Measurements from ENCODE around the gene PTPRG. TPM values are rescaled to one million over a fixed set of nuclear protein-coding genes. Genes with fewer than 3 reads are reported as not detected.

The PTPRG gene
- total RNA-seq, 1 experiment from 2014 or later = 0.74 TPM

DNA sequence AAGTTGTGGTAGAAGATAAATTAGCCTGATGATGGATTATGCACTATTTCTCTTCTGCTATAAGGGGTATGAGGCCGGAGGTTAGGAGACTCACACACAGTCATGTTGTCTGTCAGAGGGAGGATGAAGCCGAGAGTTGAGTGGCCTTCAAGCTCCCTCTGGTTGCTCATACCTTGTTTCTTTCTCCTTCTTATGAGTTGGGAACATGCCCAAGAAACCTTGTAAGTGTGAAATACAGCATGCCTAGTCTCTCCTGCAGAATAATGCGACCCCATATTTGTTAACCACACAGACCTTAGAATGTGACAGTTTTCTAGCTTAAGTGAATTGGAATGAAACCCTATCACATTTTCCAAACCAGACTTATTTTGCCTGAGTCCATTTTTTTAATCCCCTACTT is 366.7 kb downstream of the PTPRG start:
- Histone ChIP-seq H3K27me3 (ENCODE audit: control insufficient read depth, insufficient read depth, low read length) (no peaks in the 10 kb centered on the region), H3K4me3 (ENCODE audit: low read depth in 2 of 2, low read length in 2 of 2) (no peak overlapping the region), H3K27ac (ENCODE audit: low read length) (no peak overlapping the region), H3K4me1 (ENCODE audit: control insufficient read depth, insufficient read depth, low read length) (no peaks in the 10 kb centered on the region), H3K9me3 (ENCODE audit: control insufficient read depth, insufficient read depth, low read depth, low read length) (no peaks in the 10 kb centered on the region), H3K36me3 (ENCODE audit: control insufficient read depth, insufficient read depth, low read length) (no peaks in the 10 kb centered on the region)
- no peak for DNase-seq (ENCODE audit: low read depth, low spot score)
- intact Hi-C loops (cut with micrococcal nuclease; ENCODE audit: unreplicated experiment) (no loop called here), in situ Hi-C loops (cut with HindIII; ENCODE audit: low pct_unique_long_range_greater_than_20kb, low sequenced_read_pairs) (no loop called here)
- ChIA-PET POLR2A (no interaction called here), CTCF (no interaction called here)
- TF ChIP-seq SIN3A (IDR thresholded peaks at IDR 0.05; ENCODE audit: borderline replicate concordance, insufficient read depth, low read depth, low read length) = no peak
- TF ChIP-seq REST (IDR thresholded peaks at IDR 0.05; ENCODE audit: insufficient read depth in 1 of 2, low read depth in 2 of 2, low read length in 1 of 2) = no peak
- TF ChIP-seq POLR2AphosphoS5 (IDR thresholded peaks at IDR 0.05; ENCODE audit: low read depth, low read length) = no peak
- TF ChIP-seq, protein P1, sequence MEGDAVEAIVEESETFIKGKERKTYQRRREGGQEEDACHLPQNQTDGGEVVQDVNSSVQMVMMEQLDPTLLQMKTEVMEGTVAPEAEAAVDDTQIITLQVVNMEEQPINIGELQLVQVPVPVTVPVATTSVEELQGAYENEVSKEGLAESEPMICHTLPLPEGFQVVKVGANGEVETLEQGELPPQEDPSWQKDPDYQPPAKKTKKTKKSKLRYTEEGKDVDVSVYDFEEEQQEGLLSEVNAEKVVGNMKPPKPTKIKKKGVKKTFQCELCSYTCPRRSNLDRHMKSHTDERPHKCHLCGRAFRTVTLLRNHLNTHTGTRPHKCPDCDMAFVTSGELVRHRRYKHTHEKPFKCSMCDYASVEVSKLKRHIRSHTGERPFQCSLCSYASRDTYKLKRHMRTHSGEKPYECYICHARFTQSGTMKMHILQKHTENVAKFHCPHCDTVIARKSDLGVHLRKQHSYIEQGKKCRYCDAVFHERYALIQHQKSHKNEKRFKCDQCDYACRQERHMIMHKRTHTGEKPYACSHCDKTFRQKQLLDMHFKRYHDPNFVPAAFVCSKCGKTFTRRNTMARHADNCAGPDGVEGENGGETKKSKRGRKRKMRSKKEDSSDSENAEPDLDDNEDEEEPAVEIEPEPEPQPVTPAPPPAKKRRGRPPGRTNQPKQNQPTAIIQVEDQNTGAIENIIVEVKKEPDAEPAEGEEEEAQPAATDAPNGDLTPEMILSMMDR (IDR thresholded peaks at IDR 0.05) = no peak
- no peak for TF ChIP-seq TCF7L2 (IDR thresholded peaks at IDR 0.05; ENCODE audit: low read depth, low read length)
- no TSS peak for BruUV-seq (replicated peaks)
- no peak for ATAC-seq

DNA sequence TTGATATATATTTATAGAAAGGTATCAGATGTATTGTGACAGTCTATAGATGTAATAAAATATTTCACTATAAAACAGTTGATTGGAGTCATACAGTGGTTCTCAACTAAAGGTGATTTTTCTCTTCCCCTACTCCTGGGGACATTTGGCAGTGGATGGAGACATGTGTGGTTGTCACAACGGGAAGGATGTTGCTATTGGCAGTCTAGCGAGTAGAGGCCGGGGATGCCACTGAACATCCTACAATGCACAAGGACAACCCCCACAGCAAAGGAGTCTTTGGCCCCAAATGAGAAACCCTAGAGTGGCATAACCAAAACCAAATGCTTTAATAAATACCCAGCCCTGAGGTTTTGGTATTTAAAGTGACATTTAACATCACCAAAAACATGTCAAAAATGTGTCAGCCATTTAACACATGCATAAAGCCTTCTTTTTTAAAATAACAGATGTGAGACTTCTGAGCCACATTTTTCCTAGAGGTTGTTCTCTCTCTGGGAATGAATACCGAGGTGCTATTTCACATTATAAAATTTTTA is 367.5 kb downstream of the PTPRG start:
- BruUV-seq (replicated peaks) = no TSS peak
- TF ChIP-seq TCF7L2 (IDR thresholded peaks at IDR 0.05; ENCODE audit: low read depth, low read length) = no peak
- TF ChIP-seq REST (IDR thresholded peaks at IDR 0.05; ENCODE audit: insufficient read depth in 1 of 2, low read depth in 2 of 2, low read length in 1 of 2) = no peak
- TF ChIP-seq, protein P1 (IDR thresholded peaks at IDR 0.05) = no peak
- TF ChIP-seq POLR2AphosphoS5 (IDR thresholded peaks at IDR 0.05; ENCODE audit: low read depth, low read length) = no peak
- TF ChIP-seq SIN3A (IDR thresholded peaks at IDR 0.05; ENCODE audit: borderline replicate concordance, insufficient read depth, low read depth, low read length) = no peak
- CTCF ChIA-PET = no interaction called here
- no peak overlapping the region for H3K4me3 ChIP-seq (ENCODE audit: low read depth in 2 of 2, low read length in 2 of 2)
- H3K4me1 ChIP-seq (ENCODE audit: control insufficient read depth, insufficient read depth, low read length) = no peaks in the 10 kb centered on the region
- POLR2A ChIA-PET = no interaction called here
- no peak for DNase-seq (ENCODE audit: low read depth, low spot score)
- ATAC-seq = no peak
- in situ Hi-C loops (cut with HindIII; ENCODE audit: low pct_unique_long_range_greater_than_20kb, low sequenced_read_pairs) (no loop called here), intact Hi-C loops (cut with micrococcal nuclease; ENCODE audit: unreplicated experiment) (no loop called here)
- H3K9me3 ChIP-seq (ENCODE audit: control insufficient read depth, insufficient read depth, low read depth, low read length) = no peaks in the 10 kb centered on the region
- H3K36me3 ChIP-seq (ENCODE audit: control insufficient read depth, insufficient read depth, low read length) = no peaks in the 10 kb centered on the region
- H3K27me3 ChIP-seq (ENCODE audit: control insufficient read depth, insufficient read depth, low read length) = no peaks in the 10 kb centered on the region
- no peak overlapping the region for H3K27ac ChIP-seq (ENCODE audit: low read length)

Measured in Panc1 (cell line).